GM20431 (cell line): ENCODE measurements around the gene SGCA.

Source experiments
- in situ Hi-C: fragments of 300-500 bp; cut with MseI, MboI; formaldehyde crosslinking; loops from one replicate; pipeline ENCODE4 v1.15.0; 2020; ENCODE audit warnings: low sequenced_read_pairs; ENCODE audit not compliant: unreplicated experiment

Gene SGCA

GRCh38 chr17:50164697-50164988, 1.2 kb upstream of the SGCA start:
- in situ Hi-C loops: no loop called here

GRCh38 chr17:50165066-50165465, 739 bp upstream of the SGCA start:
- in situ Hi-C loops: no loop called here

- in situ Hi-C loops: no loop called here
Measured at GRCh38 chr17:50165466-50165865, 339 bp upstream of the SGCA start.

GRCh38 chr17:50166518-50167181, 845 bp downstream of the SGCA start:
- in situ Hi-C loops: no loop called here

- in situ Hi-C loops: no loop called here
Measured at GRCh38 chr17:50167371-50167770, 1.6 kb downstream of the SGCA start.

GRCh38 chr17:50168319-50168718, 2.5 kb downstream of the SGCA start:
- in situ Hi-C loops: no loop called here

GRCh38 chr17:50169121-50169764, 3.4 kb downstream of the SGCA start:
- in situ Hi-C loops: no loop called here

GRCh38 chr17:50169881-50170459, 4.2 kb downstream of the SGCA start:
- in situ Hi-C loops: no loop called here

- in situ Hi-C loops: no loop called here
Measured at GRCh38 chr17:50170662-50171370, 5.0 kb downstream of the SGCA start.

- in situ Hi-C loops: no loop called here
Measured at GRCh38 chr17:50171371-50172071, 5.7 kb downstream of the SGCA start.

GRCh38 chr17:50172130-50172529, 6.3 kb downstream of the SGCA start:
- in situ Hi-C loops: no loop called here

GRCh38 chr17:50172936-50173334, 7.1 kb downstream of the SGCA start:
- in situ Hi-C loops: no loop called here

- in situ Hi-C loops: no loop called here
Measured at GRCh38 chr17:50173335-50173941, 7.6 kb downstream of the SGCA start.

- in situ Hi-C loops: no loop called here
Measured at GRCh38 chr17:50174444-50174843, 8.6 kb downstream of the SGCA start.

- in situ Hi-C loops: no loop called here
Measured at GRCh38 chr17:50175035-50175807, 9.4 kb downstream of the SGCA start.

GRCh38 chr17:50176559-50177357, 11.0 kb downstream of the SGCA start:
- in situ Hi-C loops: no loop called here

GRCh38 chr17:50177476-50177875, 11.7 kb downstream of the SGCA start:
- in situ Hi-C loops: no loop called here

- in situ Hi-C loops: no loop called here
Measured at GRCh38 chr17:50177983-50178834, 12.4 kb downstream of the SGCA start.
